Loucy (cell line): Measurements from ENCODE around the gene RASSF5.
A peak's percentile ranks its signal among the peaks of the same experiment; 100 is the strongest.

Experiments
- H2AFZ ChIP-seq: fragments of 200-600 bp; sonication (generic); 2 replicates; pipeline ENCODE4 v1.6.0; 2016; ENCODE audit warnings: antibody characterized with exemption, mild to moderate bottlenecking, low read length, moderate library complexity
- H3F3A ChIP-seq: fragments of 200-600 bp; 2 replicates; pipeline ENCODE4 v1.6.0; 2016; ENCODE audit warnings: antibody characterized with exemption, low read depth, mild to moderate bottlenecking
- H3K27me3 ChIP-seq: fragments of 200-600 bp; sonication (generic); 2 replicates; pipeline ENCODE4 v1.6.1; 2014; ENCODE audit warnings: low read length, mild to moderate bottlenecking; ENCODE audit not compliant: insufficient read depth, poor library complexity, severe bottlenecking
- H3K36me3 ChIP-seq: fragments of 200-600 bp; sonication (generic); 2 replicates; pipeline ENCODE4 v1.6.1; 2016; ENCODE audit warnings: low read length; ENCODE audit not compliant: insufficient read depth
- H3K4me1 ChIP-seq: fragments of 200-600 bp; sonication (generic); 2 replicates; pipeline ENCODE4 v1.5.1; 2014; ENCODE audit warnings: low read length, mild to moderate bottlenecking; ENCODE audit not compliant: insufficient read depth, poor library complexity, severe bottlenecking
- H3K4me2 ChIP-seq: fragments of 200-600 bp; sonication (generic); 2 replicates; pipeline ENCODE4 v1.6.0; 2014; ENCODE audit warnings: antibody characterized with exemption, low read length, low read depth, mild to moderate bottlenecking; ENCODE audit not compliant: poor library complexity, severe bottlenecking
- H3K4me3 ChIP-seq: fragments of 200-600 bp; sonication (generic); 2 replicates; pipeline ENCODE4 v1.5.1; 2014; ENCODE audit warnings: low read length, mild to moderate bottlenecking, mixed read lengths; ENCODE audit not compliant: poor library complexity, severe bottlenecking
- H3K79me2 ChIP-seq: fragments of 200-600 bp; sonication (generic); 2 replicates; pipeline ENCODE4 v1.6.1; 2014; ENCODE audit warnings: low read length; ENCODE audit not compliant: insufficient read depth
- H3K9ac ChIP-seq: fragments of 200-600 bp; sonication (generic); 2 replicates; pipeline ENCODE4 v1.6.0; 2014; ENCODE audit warnings: mild to moderate bottlenecking, low read depth, low read length, moderate library complexity; ENCODE audit not compliant: poor library complexity, severe bottlenecking
- H3K9me2 ChIP-seq: fragments of 200-600 bp; sonication (generic); replicated peaks from 2 replicates; pipeline ENCODE4 v1.6.1; 2016; ENCODE audit warnings: low read depth, low read length, mixed read lengths
- H3K9me3 ChIP-seq: fragments of 200-600 bp; sonication (generic); 2 replicates; pipeline ENCODE4 v1.6.1; 2014; ENCODE audit warnings: mild to moderate bottlenecking, antibody characterized with exemption, low read length, low read depth; ENCODE audit not compliant: insufficient read depth
- H4K20me1 ChIP-seq: fragments of 200-600 bp; sonication (generic); 2 replicates; pipeline ENCODE4 v1.6.0; 2014; ENCODE audit warnings: antibody characterized with exemption, low read length, mild to moderate bottlenecking; ENCODE audit not compliant: insufficient read depth, poor library complexity, severe bottlenecking
- EZH2phosphoT487 ChIP-seq: fragments of 200-600 bp; IDR thresholded peaks from 2 replicates; pipeline ENCODE4 v1.6.1; 2018; ENCODE audit warnings: antibody characterized with exemption, mild to moderate bottlenecking, moderate library complexity, borderline replicate concordance
- TF ChIP-seq, protein P1 (sequence below): fragments of 200-600 bp; sonication (generic); conservative IDR thresholded peaks from 2 replicates; pipeline ENCODE4 v1.5.1; 2014; ENCODE audit warnings: mild to moderate bottlenecking, antibody characterized with exemption, low read length

The RASSF5 gene

DNA sequence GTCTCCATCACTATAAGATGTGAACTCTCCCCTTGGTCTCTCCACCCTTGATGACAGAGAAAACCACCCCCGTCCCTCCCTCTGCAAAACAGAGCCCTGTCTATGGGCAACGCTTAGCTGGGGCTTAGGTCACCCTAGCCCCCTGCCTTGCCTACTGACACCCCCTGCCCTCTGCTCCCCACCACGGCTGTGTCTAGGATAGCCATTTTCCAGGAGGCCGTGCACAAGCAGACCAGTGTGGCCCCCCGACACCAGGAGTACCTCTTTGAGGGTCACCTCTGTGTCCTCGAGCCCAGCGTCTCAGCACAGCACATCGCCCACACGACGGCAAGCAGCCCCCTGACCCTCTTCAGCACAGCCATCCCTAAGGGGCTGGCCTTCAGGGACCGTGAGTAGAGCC, 28.6 kb upstream of the RASSF5 start:
- Histone ChIP-seq H3F3A (no peaks in the 10 kb centered on the region), H2AFZ (no peak overlapping the region), H4K20me1 (no peaks in the 10 kb centered on the region), H3K9ac (no peak overlapping the region), H3K4me2 (no peak overlapping the region), H3K79me2 (peaks cover 4% of the 10 kb centered on the region; the same call in 1 of the 2 replicates), H3K36me3 (peaks cover 71% of the 10 kb centered on the region; the same call in 1 of the 2 replicates), H3K9me2 (no peaks in the 10 kb centered on the region), H3K27me3 (no peaks in the 10 kb centered on the region), H3K4me1 (peaks cover 4% of the 10 kb centered on the region), H3K4me3 (no peak overlapping the region), H3K9me3 (no peaks in the 10 kb centered on the region)
- TF ChIP-seq, protein P1, sequence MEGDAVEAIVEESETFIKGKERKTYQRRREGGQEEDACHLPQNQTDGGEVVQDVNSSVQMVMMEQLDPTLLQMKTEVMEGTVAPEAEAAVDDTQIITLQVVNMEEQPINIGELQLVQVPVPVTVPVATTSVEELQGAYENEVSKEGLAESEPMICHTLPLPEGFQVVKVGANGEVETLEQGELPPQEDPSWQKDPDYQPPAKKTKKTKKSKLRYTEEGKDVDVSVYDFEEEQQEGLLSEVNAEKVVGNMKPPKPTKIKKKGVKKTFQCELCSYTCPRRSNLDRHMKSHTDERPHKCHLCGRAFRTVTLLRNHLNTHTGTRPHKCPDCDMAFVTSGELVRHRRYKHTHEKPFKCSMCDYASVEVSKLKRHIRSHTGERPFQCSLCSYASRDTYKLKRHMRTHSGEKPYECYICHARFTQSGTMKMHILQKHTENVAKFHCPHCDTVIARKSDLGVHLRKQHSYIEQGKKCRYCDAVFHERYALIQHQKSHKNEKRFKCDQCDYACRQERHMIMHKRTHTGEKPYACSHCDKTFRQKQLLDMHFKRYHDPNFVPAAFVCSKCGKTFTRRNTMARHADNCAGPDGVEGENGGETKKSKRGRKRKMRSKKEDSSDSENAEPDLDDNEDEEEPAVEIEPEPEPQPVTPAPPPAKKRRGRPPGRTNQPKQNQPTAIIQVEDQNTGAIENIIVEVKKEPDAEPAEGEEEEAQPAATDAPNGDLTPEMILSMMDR, result no peak
- no peak for TF ChIP-seq EZH2phosphoT487

GRCh38 chr1:206479183-206480125, 27.9 kb upstream of the RASSF5 start:
- Histone ChIP-seq H4K20me1 (no peaks in the 10 kb centered on the region), H2AFZ (no peak overlapping the region), H3K4me2 (no peak overlapping the region), H3K36me3 (peaks cover 65% of the 10 kb centered on the region; the same call in 1 of the 2 replicates), H3K9ac (no peak overlapping the region), H3F3A (no peaks in the 10 kb centered on the region), H3K4me1 (peaks cover 4% of the 10 kb centered on the region), H3K9me2 (no peaks in the 10 kb centered on the region), H3K79me2 (no peaks in the 10 kb centered on the region), H3K9me3 (no peaks in the 10 kb centered on the region), H3K4me3 (no peak overlapping the region), H3K27me3 (no peaks in the 10 kb centered on the region)
- TF ChIP-seq, protein P1, result peak; percentile 91
- TF ChIP-seq EZH2phosphoT487, result no peak

DNA sequence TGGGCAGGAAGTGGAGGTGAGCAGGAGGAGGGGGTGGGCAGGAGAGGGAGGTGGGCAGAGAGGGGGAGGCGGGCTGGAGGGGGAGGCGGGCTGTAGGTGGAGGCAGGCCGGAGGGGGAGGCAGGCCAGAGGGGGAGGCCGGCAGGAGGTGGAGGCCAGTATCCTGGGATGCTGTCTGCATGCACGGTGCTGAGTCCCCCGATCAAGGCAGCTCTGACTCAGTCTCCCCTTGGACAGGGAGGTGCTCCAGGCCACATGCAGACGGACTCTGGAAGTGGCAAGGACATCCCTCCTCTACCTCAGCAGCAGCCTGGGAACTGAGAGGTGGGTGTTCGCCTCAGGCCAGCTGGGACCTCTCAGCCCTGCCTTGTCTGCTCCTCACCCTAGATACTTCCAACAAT, 27.1 kb upstream of the RASSF5 start:
- Histone ChIP-seq H3K9ac (no peak overlapping the region), H3K4me1 (peaks cover 4% of the 10 kb centered on the region), H3K4me3 (no peak overlapping the region), H3K79me2 (no peaks in the 10 kb centered on the region), H3F3A (no peaks in the 10 kb centered on the region), H2AFZ (no peak overlapping the region), H3K36me3 (peaks cover 58% of the 10 kb centered on the region; the same call in 1 of the 2 replicates), H4K20me1 (no peaks in the 10 kb centered on the region), H3K4me2 (no peak overlapping the region), H3K27me3 (no peaks in the 10 kb centered on the region), H3K9me2 (no peaks in the 10 kb centered on the region), H3K9me3 (no peaks in the 10 kb centered on the region)
- TF ChIP-seq, protein P1, result no peak
- TF ChIP-seq EZH2phosphoT487, result no peak
